GM19023 (cell line): ENCODE data around the gene C9orf85.
"Not testable (repeated sequence)": the region's sequence is repeated elsewhere in the genome, so short reads cannot be mapped to it uniquely, and the experiment has no call there.

Experiments
- ATAC-seq: cut with Tn5 transposase; IDR thresholded peaks from one replicate; pipeline ENCODE4 v1.9.1; 2021; ENCODE audit warnings: mild to moderate bottlenecking, moderate library complexity; ENCODE audit not compliant: unreplicated experiment

C9orf85 gene

GRCh38 chr9:71987471-71988371 lies 76.3 kb downstream of the C9orf85 start:
- no peak for ATAC-seq

GRCh38 chr9:71990466-71990865 lies 79.0 kb downstream of the C9orf85 start:
- ATAC-seq: no peak

GRCh38 chr9:72005451-72005850 lies 94.0 kb downstream of the C9orf85 start:
- no peak for ATAC-seq

GRCh38 chr9:72006501-72006900 lies 95.1 kb downstream of the C9orf85 start:
- ATAC-seq: no peak

GRCh38 chr9:72007726-72008125 lies 96.3 kb downstream of the C9orf85 start:
- ATAC-seq: not testable (repeated sequence)

- no peak for ATAC-seq
Measured at GRCh38 chr9:72012646-72013045, 101.2 kb downstream of the C9orf85 start.

GRCh38 chr9:72013292-72013760 lies 101.9 kb downstream of the C9orf85 start:
- ATAC-seq: no peak

- ATAC-seq: no peak
Measured at GRCh38 chr9:72022841-72023240, 111.4 kb downstream of the C9orf85 start.
